Measurements from ENCODE around the gene EIF4G3.

Gene EIF4G3

DNA sequence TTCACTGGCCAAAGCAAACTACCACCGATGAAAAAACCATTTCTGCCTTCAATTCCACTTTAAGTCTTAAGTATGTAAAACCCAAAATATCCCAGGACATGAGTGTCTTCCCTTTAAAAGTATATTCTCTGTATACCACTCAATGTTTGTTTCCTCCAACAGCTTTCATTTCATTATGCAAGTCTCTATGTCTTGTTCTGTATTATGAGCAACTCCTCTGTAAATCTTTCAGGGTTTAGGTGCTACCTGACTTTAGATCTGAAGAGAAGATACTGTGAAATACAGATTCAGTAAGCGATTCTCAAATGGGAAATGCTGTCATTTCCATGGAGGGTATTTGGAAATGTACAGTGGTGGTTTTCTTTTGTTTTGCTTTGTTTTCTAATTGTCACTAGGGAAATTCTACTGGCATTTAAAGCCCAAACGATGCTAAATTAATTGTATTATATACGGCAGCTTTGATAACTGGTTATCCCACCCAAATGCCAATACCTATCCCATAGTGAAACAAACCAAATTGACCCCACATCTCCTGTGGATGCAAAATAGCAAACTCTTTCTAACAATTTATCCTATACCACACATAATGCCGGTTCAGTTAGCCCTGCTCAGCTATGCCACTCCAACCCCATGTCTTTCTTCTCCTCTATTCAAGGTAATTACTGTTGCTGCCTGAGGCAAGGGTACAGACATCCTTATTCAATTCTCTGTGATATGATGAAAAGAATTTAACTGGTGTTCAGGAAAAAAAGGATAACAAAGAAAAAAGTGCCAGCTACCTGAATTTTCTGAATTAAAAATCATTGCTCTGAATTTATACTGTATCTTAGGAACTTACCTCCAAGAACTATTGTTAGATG, 182.8 kb downstream of the EIF4G3 start:
- DNase-seq (ENCODE audit: low read depth), result no peak

GRCh38 chr1:20992322-20993056, 184.2 kb downstream of the EIF4G3 start:
- DNase-seq (ENCODE audit: low read depth), result peak; percentile 2

GRCh38 chr1:20988943-20989342, 187.8 kb downstream of the EIF4G3 start:
- DNase-seq (ENCODE audit: low read depth), result no peak

- peak; percentile 1 for DNase-seq (ENCODE audit: low read depth)
Observed at GRCh38 chr1:20987831-20988825, 188.6 kb downstream of the EIF4G3 start.

- DNase-seq (ENCODE audit: low read depth), result no peak
Observed at GRCh38 chr1:20983297-20983889, 193.3 kb downstream of the EIF4G3 start.

GRCh38 chr1:20982316-20982715, 194.4 kb downstream of the EIF4G3 start:
- peak; percentile 2 for DNase-seq (ENCODE audit: low read depth)

- peak; percentile 13 for DNase-seq (ENCODE audit: low read depth)
Observed at GRCh38 chr1:20981915-20982314, 194.8 kb downstream of the EIF4G3 start.

DNA sequence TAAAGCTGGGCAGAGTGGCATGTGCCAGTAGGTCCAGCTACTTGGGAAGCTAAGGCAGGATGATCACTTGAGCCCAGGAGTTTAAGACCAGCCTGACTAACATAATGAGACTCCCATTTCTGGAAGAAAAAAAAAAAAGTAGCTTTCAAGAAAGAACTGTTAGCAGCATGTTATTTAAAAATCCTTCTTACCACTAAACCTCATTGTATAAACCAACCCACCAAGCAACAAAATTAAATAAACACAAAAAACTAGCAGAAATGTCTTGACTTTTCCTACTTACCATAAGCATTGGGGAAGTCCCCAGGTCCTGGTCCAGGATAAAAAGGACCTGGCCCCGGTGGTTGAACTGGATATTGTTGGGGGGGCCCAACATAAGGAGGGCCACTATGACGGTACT, 196.6 kb downstream of the EIF4G3 start:
- DNase-seq (ENCODE audit: low read depth), result no peak

- no peak for DNase-seq (ENCODE audit: low read depth)
Observed at GRCh38 chr1:20978413-20978812, 198.3 kb downstream of the EIF4G3 start.

GRCh38 chr1:20975668-20976067, 201.0 kb downstream of the EIF4G3 start:
- DNase-seq (ENCODE audit: low read depth), result no peak

DNA sequence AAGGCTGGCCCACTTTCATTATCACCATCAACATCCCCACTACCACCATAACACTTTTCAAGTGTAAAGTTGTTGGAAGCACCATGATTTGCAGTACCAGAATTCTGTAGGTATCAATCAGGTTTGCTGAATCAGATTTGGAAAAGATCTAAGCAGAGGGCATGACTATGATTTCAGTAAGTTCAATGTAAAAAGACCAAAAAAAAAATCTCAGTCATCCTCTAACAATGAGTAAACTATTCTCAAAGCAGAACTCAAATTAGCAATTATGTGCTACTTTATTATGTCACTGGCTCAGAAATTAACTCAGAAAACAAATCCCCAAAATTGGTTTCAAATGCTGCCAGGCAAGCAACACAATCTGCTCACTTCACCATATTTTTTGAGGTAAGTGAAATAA, 201.7 kb downstream of the EIF4G3 start:
- DNase-seq (ENCODE audit: low read depth), result no peak

DNA sequence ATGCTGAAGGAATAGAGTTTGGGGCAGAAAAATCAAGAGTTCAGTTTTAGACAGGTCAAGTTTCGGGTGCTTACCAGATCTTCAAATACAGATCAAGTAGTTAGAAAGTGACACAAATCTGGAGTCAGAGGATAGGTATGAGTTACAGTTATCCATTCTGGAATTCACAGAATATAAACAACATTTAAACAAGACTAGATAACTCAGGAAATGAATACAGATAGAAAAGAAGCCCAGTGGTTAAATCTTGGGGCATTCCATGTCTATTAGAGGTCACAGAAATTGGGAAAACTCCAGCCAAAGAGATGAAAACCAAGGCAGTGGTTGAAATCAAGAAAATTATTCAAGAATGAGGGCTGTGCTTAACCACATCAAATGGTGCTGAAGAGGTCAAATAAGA, 202.6 kb downstream of the EIF4G3 start:
- no peak for DNase-seq (ENCODE audit: low read depth)

DNA sequence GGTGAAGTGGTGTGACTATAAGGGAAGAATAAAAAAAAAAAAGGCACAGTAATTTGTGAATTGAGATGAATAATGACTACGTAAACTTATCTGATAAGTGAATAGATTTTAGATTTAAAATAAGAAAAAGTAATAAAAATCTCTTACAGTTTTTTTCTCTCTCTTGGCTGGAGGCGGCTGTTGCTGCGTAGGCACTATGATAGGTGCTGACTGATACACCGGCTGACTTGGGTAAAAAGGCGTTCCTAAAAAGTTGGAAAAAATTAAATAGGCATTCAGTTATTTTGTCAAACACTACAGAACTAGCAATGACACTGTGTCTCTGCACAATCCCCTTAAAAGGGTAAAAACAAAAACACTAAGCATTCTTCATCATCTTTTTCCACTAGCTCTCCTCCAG, 203.8 kb downstream of the EIF4G3 start:
- no peak for DNase-seq (ENCODE audit: low read depth)

GRCh38 chr1:20964540-20965484, 211.9 kb downstream of the EIF4G3 start:
- DNase-seq (ENCODE audit: low read depth), result no peak

GRCh38 chr1:20962576-20963258, 214.0 kb downstream of the EIF4G3 start:
- DNase-seq (ENCODE audit: low read depth), result peak; percentile 17

DNA sequence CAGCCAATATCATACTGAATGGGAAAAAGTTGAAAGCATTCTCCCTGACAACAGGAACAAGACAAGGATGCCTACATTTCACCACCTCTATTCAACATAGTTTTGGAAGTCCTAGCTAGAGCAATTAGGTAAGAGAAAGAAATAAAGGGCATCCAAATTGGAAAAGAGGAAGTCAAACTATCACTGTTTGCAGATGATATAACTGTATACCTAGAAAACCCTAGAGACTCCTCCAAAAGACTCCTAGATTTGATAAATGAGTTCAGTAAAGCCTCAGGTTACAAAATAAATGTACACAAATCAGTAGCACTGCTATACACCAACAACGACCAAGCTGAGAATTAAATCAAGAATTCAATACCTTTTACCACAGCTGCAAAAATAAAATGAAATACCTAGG, 218.3 kb downstream of the EIF4G3 start:
- no peak for DNase-seq (ENCODE audit: low read depth)

DNA sequence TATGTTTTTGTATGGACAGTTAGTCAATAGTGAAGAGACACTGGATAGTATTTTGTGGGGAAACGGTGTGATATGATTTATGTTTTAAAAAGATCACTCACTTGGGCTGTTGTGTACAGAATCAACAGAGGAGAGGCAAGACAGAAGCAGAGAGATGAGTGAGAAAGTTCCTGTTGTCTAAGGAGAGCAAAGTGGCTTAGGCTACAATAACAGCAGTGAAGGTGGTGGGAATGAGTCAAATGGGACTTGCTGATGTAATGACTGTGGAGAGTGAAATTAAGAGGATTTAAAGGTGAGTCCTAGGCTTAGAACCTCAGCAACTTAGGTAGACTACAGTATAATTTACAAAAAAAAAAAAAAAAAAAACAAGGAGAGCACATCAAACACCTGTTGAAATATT, 220.4 kb downstream of the EIF4G3 start:
- no peak for DNase-seq (ENCODE audit: low read depth)

GRCh38 chr1:20950679-20951078, 226.0 kb downstream of the EIF4G3 start:
- DNase-seq (ENCODE audit: low read depth), result no peak

DNA sequence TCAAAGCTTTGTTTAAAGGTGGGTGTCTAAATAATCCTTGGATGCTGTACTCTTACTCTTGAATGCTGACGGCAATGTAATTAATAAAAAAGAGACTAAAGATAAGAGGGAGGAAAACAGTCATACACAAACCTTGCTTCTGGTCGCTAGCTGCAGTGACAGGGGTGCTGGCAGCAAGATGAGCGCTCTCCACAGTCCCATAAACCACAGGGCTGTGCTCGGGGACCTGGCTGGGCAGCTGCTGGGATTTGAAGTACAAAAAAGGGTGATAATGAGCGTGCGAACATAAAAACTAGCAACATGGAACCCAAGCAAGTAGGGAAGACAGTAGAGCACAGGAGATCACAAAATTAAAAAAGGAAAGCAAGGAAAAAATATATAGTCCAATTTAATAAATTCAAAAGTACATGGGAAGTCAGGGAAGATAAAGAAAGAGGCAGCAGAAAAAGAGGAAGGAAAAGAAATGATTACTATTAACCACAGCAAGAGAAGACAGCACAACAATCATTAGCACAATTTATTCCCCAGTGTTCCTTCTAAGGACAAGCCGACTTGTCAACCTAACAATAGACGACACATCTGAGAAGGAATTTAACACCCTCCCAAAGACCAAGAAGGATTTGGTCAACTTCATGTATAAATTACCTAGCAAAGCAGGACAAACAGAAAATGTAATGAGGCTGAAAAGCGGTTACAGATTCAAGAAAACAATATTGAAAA, 226.7 kb downstream of the EIF4G3 start:
- DNase-seq (ENCODE audit: low read depth), result no peak

All from GM04504 (cell line).